Fibroblast of the aortic adventitia (primary cell): ENCODE measurements around the gene CPZ. TPM values are rescaled to one million over a fixed set of nuclear protein-coding genes. Genes with fewer than 3 reads are reported as not detected.

Experiments
- DNase-seq: peaks from one replicate; pipeline ENCODE4 v3.0.0-alpha.2; 2010; ENCODE audit warnings: low read depth
- H3K4me3 ChIP-seq: 2 replicates; pipeline ENCODE4 v1.5.1; 2011; ENCODE audit warnings: low read depth, mild to moderate bottlenecking, control low read depth, low read length, moderate library complexity
- CTCF ChIP-seq: IDR thresholded peaks from 2 replicates; pipeline ENCODE4 v1.5.1; 2011; ENCODE audit warnings: mild to moderate bottlenecking, low read length, control low read depth, inconsistent platforms; ENCODE audit not compliant: insufficient read depth
- total RNA-seq: library from RNA; depleted of rRNA; stranded (reverse); fragments of >200 nt; gene quantifications from 2 replicates; pipeline ENCODE4 v1.2.3, GENCODE V29; 2012; ENCODE audit warnings: low replicate concordance

CPZ gene
- total RNA-seq, 1 donor: 7.0 TPM

GRCh38 chr4:8560265-8561047, 32.1 kb upstream of the CPZ start:
- no peak for TF ChIP-seq CTCF
- DNase-seq: no peak

GRCh38 chr4:8564595-8564994, 28.0 kb upstream of the CPZ start:
- no peak overlapping the region for H3K4me3 ChIP-seq
- DNase-seq: no peak
- no peak for TF ChIP-seq CTCF

More at GRCh38 chr4:8560265-8561047, 32.1 kb upstream of the CPZ start:
- H3K4me3 ChIP-seq: no peak overlapping the region

GRCh38 chr4:8568068-8568668, 24.4 kb upstream of the CPZ start:
- DNase-seq: no peak
- no peak for TF ChIP-seq CTCF

GRCh38 chr4:8570201-8570600, 22.4 kb upstream of the CPZ start:
- no peak for DNase-seq
- no peak overlapping the region for H3K4me3 ChIP-seq
- no peak for TF ChIP-seq CTCF

More at GRCh38 chr4:8568068-8568668, 24.4 kb upstream of the CPZ start:
- H3K4me3 ChIP-seq: no peak overlapping the region

- no peak for TF ChIP-seq CTCF
- no peak for DNase-seq
- no peak overlapping the region for H3K4me3 ChIP-seq
Measured at GRCh38 chr4:8571702-8572685, 20.6 kb upstream of the CPZ start.

GRCh38 chr4:8573266-8573665, 19.3 kb upstream of the CPZ start:
- DNase-seq: no peak
- no peak overlapping the region for H3K4me3 ChIP-seq
- TF ChIP-seq CTCF: no peak
